Measurements from ENCODE around the gene COX20. TPM values are rescaled to one million over a fixed set of nuclear protein-coding genes. Genes with fewer than 3 reads are reported as not detected.
A peak's percentile ranks its signal among the peaks of the same experiment; 100 is the strongest.

Gene COX20
- total RNA-seq, 1 donor from 2014 or later = 30.2 TPM

GRCh38 chr1:244837597-244838258, 2.3 kb downstream of the COX20 start:
- DNase-seq (ENCODE audit: low read depth) = no peak
- Histone ChIP-seq H3K36me3 (ENCODE audit: control insufficient read depth, insufficient read depth, low read length) (no peaks in the 10 kb centered on the region), H3K4me3 (ENCODE audit: low read depth, low read length) (peak overlapping the region; percentile 14), H3K27me3 (ENCODE audit: control insufficient read depth, insufficient read depth, low read length) (no peaks in the 10 kb centered on the region)
- TF ChIP-seq CTCF (IDR thresholded peaks at IDR 0.05; ENCODE audit: insufficient read depth, low read length, poor library complexity, severe bottlenecking) = no peak

- no peak for TF ChIP-seq CTCF (IDR thresholded peaks at IDR 0.05; ENCODE audit: insufficient read depth, low read length, poor library complexity, severe bottlenecking)
- peaks cover 1% of the 10 kb centered on the region for H3K36me3 ChIP-seq (ENCODE audit: control insufficient read depth, insufficient read depth, low read length)
- no peak for DNase-seq (ENCODE audit: low read depth)
These were observed 4.2 kb downstream of the COX20 start for GRCh38 chr1:244839656-244840055.

GRCh38 chr1:244840219-244840794, 4.8 kb downstream of the COX20 start:
- H3K36me3 ChIP-seq (ENCODE audit: control insufficient read depth, insufficient read depth, low read length) = peaks cover 1% of the 10 kb centered on the region
- no peak overlapping the region for H3K4me3 ChIP-seq (ENCODE audit: low read depth, low read length)
- no peaks in the 10 kb centered on the region for H3K27me3 ChIP-seq (ENCODE audit: control insufficient read depth, insufficient read depth, low read length)
- DNase-seq (ENCODE audit: low read depth) = no peak
- no peak for TF ChIP-seq CTCF (IDR thresholded peaks at IDR 0.05; ENCODE audit: insufficient read depth, low read length, poor library complexity, severe bottlenecking)

More at GRCh38 chr1:244839656-244840055, 4.2 kb downstream of the COX20 start:
- no peaks in the 10 kb centered on the region for H3K27me3 ChIP-seq (ENCODE audit: control insufficient read depth, insufficient read depth, low read length)
- no peak overlapping the region for H3K4me3 ChIP-seq (ENCODE audit: low read depth, low read length)

GRCh38 chr1:244841273-244841927, 5.9 kb downstream of the COX20 start:
- no peak for DNase-seq (ENCODE audit: low read depth)
- Histone ChIP-seq H3K4me3 (ENCODE audit: low read depth, low read length) (no peak overlapping the region), H3K36me3 (ENCODE audit: control insufficient read depth, insufficient read depth, low read length) (peaks cover 1% of the 10 kb centered on the region), H3K27me3 (ENCODE audit: control insufficient read depth, insufficient read depth, low read length) (no peaks in the 10 kb centered on the region)
- no peak for TF ChIP-seq CTCF (IDR thresholded peaks at IDR 0.05; ENCODE audit: insufficient read depth, low read length, poor library complexity, severe bottlenecking)

GRCh38 chr1:244843148-244843978, 7.9 kb downstream of the COX20 start:
- no peak for TF ChIP-seq CTCF (IDR thresholded peaks at IDR 0.05; ENCODE audit: insufficient read depth, low read length, poor library complexity, severe bottlenecking)
- H3K27me3 ChIP-seq (ENCODE audit: control insufficient read depth, insufficient read depth, low read length) = no peaks in the 10 kb centered on the region
- no peak for DNase-seq (ENCODE audit: low read depth)
- H3K4me3 ChIP-seq (ENCODE audit: low read depth, low read length) = no peak overlapping the region
- peaks cover 1% of the 10 kb centered on the region for H3K36me3 ChIP-seq (ENCODE audit: control insufficient read depth, insufficient read depth, low read length)
